ENCODE results near the gene EHBP1. TPM values are rescaled to one million over a fixed set of nuclear protein-coding genes. Genes with fewer than 3 reads are reported as not detected.
A peak's percentile ranks its signal among the peaks of the same experiment; 100 is the strongest.
"Not testable (repeated sequence)": the region's sequence is repeated elsewhere in the genome, so short reads cannot be mapped to it uniquely, and the experiment has no call there.

EHBP1 gene
- total RNA-seq, 1 donor from 2014 or later: 80.9 TPM

DNA sequence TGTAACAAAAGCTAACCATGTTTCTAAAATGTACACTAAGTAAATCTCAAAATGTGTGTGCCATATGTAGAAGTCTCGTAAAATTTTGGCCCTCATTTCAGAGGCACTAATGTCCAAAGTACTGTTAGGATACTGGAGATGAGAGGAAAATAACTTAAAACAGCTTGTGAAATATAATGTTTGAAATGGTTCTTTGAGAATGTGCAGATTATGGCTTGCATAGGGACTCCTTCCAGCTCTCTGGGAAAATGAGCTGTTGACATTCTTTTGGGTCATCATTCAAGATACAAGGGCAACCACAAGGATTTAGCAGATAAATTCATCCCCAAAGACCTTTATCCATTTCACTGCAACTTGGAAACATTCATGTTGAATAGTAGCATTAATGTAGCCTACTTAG lies 307.0 kb downstream of the EHBP1 start:
- DNase-seq (ENCODE audit: low spot score): peak; percentile 29

DNA sequence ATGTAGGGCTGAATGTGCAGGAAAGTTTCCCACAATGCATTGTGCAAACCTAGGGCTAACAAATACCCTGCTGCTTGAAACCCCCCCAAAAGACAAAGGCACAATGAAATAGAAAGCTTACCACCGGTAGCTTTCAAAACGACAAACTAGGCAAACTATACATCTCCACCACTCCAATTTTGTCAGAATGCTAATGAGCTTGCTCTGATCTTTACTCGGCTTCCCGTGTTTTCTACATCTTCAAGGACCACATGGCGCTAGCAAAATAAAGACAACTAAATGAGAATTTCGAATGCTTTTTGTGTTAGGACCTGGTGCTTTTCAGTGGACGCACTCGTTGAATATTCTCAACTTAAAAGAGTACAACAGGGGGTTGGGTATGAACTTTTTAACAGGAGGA lies 307.9 kb downstream of the EHBP1 start:
- no peak for DNase-seq (ENCODE audit: low spot score)

DNA sequence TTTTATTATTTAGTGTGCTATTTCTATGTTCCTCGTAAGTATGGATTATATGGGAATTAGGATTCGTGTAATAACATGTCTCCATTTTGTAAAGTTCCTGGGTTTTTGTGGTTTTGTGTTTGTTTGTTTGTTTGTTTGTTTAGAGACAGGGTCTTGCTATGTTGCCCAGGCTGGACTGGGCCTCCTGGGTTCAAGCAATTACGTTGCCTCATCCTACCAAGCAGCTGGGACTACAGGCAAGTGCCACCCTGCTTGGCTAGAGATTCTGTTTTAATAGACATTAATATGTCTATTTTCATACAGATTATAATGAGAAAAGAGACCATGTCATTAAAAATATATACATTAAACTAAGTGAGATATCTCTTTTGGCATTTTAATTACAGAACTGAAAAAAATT lies 309.9 kb downstream of the EHBP1 start:
- no peak for DNase-seq (ENCODE audit: low spot score)

- DNase-seq (ENCODE audit: low spot score): no peak
Measured at GRCh38 chr2:63018439-63018838, 312.9 kb downstream of the EHBP1 start.

DNA sequence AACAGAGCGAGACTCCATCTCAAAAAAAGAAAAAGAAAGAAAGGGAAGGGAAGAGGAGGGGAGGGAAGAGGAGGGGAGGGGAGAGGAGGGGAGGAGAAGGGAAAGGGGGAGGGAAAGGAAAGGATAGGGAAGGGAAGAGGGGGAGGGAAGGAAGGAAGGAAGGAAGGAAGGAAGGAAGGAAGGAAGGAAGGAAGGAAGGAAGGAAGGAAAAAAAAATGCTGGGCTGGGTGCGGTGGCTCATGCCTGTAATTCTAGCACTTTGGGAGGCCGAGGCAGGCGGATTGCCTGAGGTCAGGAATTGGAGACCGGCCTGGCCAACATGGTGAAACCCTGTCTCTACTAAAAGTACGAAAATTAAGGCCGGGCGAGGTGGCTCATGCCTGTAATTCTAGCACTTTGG lies 314.2 kb downstream of the EHBP1 start:
- not testable (repeated sequence) for DNase-seq (ENCODE audit: low spot score)

GRCh38 chr2:63023444-63023843 lies 317.9 kb downstream of the EHBP1 start:
- DNase-seq (ENCODE audit: low spot score): no peak

- DNase-seq (ENCODE audit: low spot score): no peak
Measured at GRCh38 chr2:63027220-63027619, 321.7 kb downstream of the EHBP1 start.

DNA sequence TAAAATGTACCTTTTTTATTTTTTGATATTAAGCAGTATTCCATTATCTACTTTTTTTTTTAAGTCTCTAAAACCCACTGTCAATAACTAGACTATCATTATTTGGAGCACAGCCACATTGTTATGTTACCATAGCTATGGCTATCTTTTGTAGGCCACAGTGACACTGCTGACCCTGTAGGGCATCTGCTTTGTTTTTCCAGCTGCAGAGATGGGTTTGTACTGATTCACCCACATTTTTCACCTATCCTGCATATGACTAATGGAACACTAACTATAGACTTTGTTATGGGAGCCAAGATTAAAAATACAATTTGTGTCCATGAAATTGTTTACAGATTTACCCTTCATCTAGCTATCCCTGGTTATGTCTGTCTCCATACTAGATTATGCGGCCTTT lies 323.5 kb downstream of the EHBP1 start:
- no peak for DNase-seq (ENCODE audit: low spot score)

GRCh38 chr2:63034526-63034925 lies 329.0 kb downstream of the EHBP1 start:
- DNase-seq (ENCODE audit: low spot score): no peak

DNA sequence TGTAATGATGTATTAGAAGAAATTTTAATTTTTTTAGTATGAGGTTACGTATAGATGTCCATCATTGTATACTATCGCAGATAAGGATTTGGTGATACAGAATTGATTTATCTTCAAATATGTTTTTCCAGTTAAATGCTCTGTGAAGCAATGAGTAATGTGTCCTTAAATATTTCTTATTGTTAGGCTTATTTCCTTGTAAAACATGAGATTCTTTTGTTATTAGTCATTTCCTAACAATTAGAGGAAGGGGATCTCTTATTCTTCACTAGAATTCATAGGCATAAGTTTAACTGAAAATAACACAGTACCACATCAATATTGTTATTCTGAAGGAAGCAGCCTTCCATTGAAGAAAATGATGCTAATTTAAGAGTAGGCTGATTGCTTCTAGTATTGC lies 329.7 kb downstream of the EHBP1 start:
- no peak for DNase-seq (ENCODE audit: low spot score)

DNA sequence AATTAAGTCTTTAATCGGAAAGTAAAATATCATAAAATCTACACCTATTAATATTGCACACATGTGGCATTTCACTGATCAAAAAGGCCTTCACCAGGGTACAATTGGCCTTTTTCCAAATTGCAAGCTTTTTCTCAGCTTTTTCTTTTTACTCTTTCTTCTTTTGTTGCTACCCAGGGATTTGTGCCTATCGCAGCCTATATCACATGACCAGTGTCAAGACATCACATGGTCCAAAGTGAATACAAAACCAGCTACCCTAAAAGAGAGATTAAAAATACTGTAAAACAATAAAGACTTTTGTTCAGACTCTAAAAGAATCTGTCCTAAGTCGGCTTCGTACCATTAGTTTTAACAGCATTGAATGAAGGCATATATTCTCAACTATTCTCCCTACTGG lies 330.1 kb downstream of the EHBP1 start:
- DNase-seq (ENCODE audit: low spot score): no peak

DNA sequence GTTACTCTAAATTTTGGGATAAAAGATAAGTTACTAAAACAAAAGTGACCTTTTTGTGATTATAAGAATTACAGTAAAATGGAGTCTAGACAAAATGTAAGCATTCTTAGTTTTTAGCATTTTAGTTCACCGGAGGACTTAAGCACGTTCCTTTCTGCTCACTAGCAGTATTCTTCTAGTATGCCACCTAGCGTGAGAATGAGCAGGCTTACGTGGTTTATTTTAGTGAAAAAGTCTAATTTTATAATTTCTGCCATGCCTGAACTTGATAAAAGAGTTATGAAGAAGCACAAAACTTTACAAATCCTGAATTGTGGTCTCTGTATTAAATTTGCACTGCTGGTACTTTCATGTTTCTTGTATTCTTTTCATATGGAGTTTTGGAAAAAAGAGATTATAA lies 332.5 kb downstream of the EHBP1 start:
- no peak for DNase-seq (ENCODE audit: low spot score)

- no peak for DNase-seq (ENCODE audit: low spot score)
Measured at GRCh38 chr2:63040586-63040985, 335.1 kb downstream of the EHBP1 start.

DNA sequence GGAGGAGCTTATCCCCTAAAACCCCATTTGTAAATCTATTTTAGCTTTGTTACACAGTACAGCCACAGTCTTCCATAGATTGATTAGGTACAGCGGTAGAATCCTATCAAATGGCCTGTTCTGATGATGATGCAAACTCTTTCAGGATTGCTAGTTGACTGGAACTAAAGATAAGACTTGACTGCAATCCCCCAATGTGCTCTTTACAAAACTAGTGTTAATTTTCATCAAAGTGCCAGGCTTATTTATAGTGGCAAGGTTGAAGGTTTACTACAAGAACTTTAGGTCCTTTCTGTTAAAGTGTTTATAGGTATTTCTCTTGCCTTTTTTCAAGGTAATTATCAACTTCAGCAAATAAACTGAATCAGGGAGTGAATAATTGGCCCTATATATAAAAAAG lies 336.1 kb downstream of the EHBP1 start:
- no peak for DNase-seq (ENCODE audit: low spot score)

DNA sequence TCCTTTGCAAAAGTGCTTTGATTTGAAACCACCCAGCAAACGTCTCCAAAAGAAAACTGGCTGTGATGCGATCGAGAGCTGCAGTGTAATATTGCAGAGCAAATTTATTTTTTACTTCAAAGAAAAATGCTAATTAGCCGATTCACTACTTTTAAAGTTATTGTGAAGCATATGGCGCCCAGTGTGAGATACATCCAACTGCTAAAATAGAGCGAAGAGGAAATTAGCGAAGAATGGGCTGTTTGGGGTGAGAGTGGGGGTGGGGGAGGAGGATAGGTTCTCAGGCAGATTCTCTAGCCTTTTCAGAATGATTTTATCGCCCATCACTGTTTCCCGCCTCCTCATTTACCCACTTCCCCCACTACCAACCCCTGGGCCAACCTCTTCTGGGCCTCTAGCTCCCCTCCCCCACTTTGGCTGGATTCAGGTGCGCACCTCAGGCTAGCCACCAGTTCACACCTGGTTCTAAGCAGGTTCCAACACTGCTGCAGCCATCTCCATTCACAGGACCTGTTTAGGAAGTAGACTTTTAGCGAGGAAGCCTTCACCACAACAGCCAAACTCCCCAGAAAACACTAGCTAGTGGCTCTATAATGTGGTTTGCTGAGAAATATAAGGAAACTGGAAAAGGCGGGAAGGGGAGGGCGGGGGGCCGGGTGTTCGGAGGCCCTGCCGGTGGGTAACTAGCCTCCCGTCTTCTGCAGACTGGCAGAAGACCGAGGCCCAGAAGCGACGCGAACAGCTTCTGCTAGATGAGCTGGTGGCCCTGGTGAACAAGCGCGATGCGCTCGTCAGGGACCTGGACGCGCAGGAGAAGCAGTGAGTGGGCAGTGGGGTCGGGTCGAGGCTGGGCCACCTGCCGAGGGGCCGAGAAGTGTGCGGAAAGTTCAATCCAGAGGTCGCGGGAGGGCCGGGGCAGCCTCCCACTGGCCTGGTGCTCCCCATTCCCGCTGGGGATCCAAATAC lies 339.1 kb downstream of the EHBP1 start:
- DNase-seq (ENCODE audit: low spot score): no peak

GRCh38 chr2:63046552-63046951 lies 341.0 kb downstream of the EHBP1 start:
- no peak for DNase-seq (ENCODE audit: low spot score)

DNA sequence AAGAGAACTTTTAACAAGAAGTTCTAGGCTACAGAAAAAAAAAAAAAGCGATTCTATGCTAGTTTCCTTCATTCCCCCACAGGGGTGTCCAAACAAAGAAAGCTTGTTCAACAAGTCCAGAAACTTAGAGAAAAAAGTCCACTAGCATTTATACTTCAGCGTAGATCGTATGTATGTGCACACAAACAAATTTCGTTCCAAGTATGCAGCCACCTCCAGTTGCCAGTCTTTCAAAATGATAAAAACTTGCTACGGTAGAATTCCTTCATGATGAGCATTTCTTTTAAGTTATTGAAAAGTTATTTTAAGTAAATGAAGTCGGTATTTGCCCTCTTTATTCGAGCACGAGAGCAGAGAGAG lies 341.4 kb downstream of the EHBP1 start:
- DNase-seq (ENCODE audit: low spot score): no peak

DNA sequence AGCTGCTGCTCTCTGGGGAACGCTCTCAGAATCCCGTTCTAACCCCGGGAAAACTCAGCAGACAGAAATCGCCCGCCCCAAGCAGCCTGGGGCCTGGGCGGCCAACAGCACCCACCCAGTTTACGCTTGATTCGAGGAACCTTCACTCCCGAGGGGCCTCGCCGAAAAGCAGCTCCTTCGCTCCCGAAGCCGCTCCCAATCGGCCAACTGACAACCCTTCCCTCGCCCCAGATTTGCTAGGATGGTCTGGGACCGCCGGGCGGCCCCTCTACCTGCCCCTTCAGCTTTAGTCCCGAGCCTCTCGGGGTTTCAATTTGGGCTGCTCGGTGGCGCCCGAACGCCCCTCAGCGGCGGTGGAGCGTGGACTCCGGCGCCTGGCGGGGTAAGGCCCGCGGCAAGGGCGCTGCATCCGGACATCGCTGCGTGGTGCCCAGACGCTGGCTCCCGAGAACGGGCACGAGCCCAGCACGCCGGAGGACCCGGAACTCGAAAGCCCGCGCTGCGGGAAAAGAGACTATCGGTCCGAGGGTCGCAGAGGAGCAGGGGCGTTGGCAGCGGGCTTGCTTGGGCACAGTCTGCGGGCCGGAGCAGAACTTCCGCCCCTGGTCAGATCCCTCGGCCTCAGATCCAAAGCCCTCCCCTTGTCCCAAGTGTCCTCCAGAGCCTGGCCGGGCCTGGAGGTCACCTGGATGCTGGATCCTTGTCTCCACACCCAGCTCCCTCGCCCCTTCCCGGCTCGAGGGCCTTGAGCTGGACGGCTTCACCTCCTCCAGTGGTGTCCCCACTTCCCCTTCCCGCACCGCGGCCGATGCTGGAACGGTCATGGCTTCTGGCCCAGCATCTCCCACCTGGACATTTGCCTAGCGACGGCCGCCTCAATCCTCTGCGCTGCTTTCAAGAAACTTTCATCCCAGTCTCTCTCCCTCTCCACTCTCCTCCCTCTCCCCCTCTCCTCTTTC lies 342.1 kb downstream of the EHBP1 start:
- no peak for DNase-seq (ENCODE audit: low spot score)

- peak; percentile 26 for DNase-seq (ENCODE audit: low spot score)
Measured at GRCh38 chr2:63048367-63049171, 343.1 kb downstream of the EHBP1 start.

DNA sequence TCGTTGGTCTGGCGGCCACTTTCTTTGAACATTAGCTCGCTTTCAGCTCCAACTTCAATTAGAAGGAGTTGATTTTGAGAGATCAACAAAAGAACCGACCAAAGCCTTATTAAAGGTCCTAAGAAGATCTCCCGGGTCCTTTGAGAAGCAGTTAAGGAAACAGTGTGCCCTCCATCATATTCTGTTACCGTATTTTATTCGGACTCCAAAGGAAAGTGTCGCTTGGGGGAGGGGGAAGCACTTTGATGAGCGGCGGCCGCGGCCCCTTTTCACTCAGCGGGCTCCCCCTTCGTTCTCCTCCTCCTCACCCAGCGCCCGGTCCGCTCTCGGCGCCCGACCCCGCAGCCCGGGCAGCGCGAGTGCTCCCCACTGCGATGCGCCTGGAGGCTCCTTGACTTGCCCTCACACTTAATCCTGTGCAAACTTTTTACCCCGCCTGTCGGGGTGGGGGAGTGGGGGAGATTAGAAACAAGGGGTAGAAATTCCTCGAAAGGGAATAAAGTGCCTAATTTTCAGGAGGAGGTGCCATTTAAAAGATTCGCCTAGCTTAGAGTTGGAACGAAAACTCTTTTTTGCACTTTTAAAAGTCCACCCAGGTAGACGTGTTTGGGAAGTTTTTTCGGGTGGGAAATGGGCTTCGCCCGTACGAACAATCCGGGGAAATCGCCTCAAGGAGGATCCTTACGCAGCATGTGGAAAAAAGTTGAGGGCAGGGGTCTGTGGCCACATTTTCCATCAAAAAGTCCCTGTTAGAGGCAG lies 343.9 kb downstream of the EHBP1 start:
- DNase-seq (ENCODE audit: low spot score): no peak

DNA sequence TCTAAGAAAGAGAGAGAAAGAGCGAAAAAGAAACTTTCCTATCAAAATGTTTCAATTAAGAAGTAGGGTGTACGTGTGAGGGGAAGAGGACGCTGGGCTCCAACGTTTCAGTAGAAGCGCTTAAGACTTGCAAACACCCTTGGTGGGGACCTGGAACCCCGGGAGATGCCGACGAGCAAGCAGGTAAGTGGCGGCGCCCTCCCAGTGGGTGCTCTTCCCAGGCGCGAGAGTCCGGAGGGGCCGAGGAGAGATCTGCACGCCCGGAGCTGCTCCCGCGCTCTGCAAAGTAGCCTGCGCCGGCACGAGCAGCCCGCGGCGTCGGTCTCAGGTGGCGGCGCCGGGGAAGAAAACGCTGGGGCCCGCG lies 344.4 kb downstream of the EHBP1 start:
- DNase-seq (ENCODE audit: low spot score): no peak

All from umbilical cord (tissue), 2 donors.